Heart right ventricle (tissue), 16 donors: ENCODE data around the gene NKX1-1. TPM values are rescaled to one million over a fixed set of nuclear protein-coding genes. Genes with fewer than 3 reads are reported as not detected.

Experiments used
- ATAC-seq, 8 donors: fragments of 200-7000 bp; cut with Tn5 transposase; one replicate each; pipeline ENCODE4 v1.9.1; 2020; ENCODE audit warnings: mild to moderate bottlenecking in 8 of 8, moderate library complexity in 8 of 8, moderate number of reproducible peaks in 1 of 8
- DNase-seq, 2 donors: peaks; one replicate each; pipeline ENCODE4 v3.0.0-alpha.2; 2020
- H3K27ac ChIP-seq, 10 donors: fragments of 200-600 bp; sonication (generic) in 2 of 10; one replicate each; pipeline versions ENCODE4 v1.5.0 to v1.8.0; 2020 to 2022; ENCODE audit warnings: mild to moderate bottlenecking in 3 of 10
- H3K27me3 ChIP-seq, 7 donors: fragments of 200-600 bp; one replicate each; pipeline ENCODE4 v1.8.0; 2021 to 2022; ENCODE audit warnings: mild to moderate bottlenecking in 2 of 7
- H3K36me3 ChIP-seq, 9 donors: fragments of 200-600 bp; sonication (generic) in 1 of 9; one replicate each; pipeline versions ENCODE4 v1.5.0 to v1.8.0; 2020 to 2022; ENCODE audit warnings: mild to moderate bottlenecking in 2 of 9
- H3K4me1 ChIP-seq, 9 donors: fragments of 200-600 bp; sonication (generic) in 1 of 9; one replicate each; pipeline versions ENCODE4 v1.5.0 to v1.8.0; 2020 to 2022; ENCODE audit warnings: mild to moderate bottlenecking in 4 of 9
- H3K4me3 ChIP-seq, 10 donors: fragments of 200-600 bp; sonication (generic) in 2 of 10; one replicate each; pipeline versions ENCODE4 v1.5.0 to v1.8.0; 2020 to 2022; ENCODE audit warnings: mild to moderate bottlenecking in 7 of 10, moderate library complexity in 2 of 10
- H3K9me3 ChIP-seq, 11 donors: fragments of 200-600 bp in 10 of 11; sonication (generic) in 2 of 11; one replicate each; pipeline versions ENCODE4 v1.5.0 to v1.8.0; 2013 to 2022; ENCODE audit warnings: mild to moderate bottlenecking in 2 of 11, control low read depth in 1 of 11, moderate library complexity in 1 of 11
- WGBS, 2 donors: extraction: QIAGEN DNeasy Blood & Tissue Kit; methylation state at CpG; one replicate each; pipeline ENCODE4 v1.1.7; 2013; ENCODE audit warnings: inconsistent platforms in 1 of 2; 5-methylcytosine and 5-hydroxymethylcytosine counted together
- intact Hi-C, 10 donors: fragments of 100-400 bp; cut with DNase I; formaldehyde crosslinking; loops; one replicate each; pipeline versions ENCODE4 v1.11.1 to v1.14.2; 2022
- polyA plus RNA-seq, 2 donors: library from polyadenylated mRNA; stranded (reverse); fragments of 200-250 nt; gene quantifications; one replicate each; pipeline ENCODE4 v1.2.3, GENCODE V29; 2013
- total RNA-seq, 10 donors: library from RNA; stranded (reverse); fragmentation: NEBNext Ultra II Directional in 3 of 10; extraction: Animal tissue kit (Norgen Biotek cat#: 25700) in 3 of 10; gene quantifications; one replicate each; pipeline versions ENCODE4 v1.2.1 to v1.2.4, GENCODE V29; 2021 to 2023
- TF ChIP-seq, protein P1 (sequence below), 9 donors: fragments of 200-600 bp; sonication (generic) in 2 of 9; IDR thresholded peaks; one replicate each; pipeline versions ENCODE4 v1.5.0 to v1.8.0; 2021 to 2022; ENCODE audit warnings: antibody characterized with exemption in 9 of 9, mild to moderate bottlenecking in 5 of 9, moderate library complexity in 1 of 9
- donor health status: Arrhythmogenic right ventricular cardiomyopathy.
- donor health status: ischemic (EF 13 %, LVEDD 7.1; RV severe dilation, severe dysfunction).
- donor health status: healthy with polysubstance abuse.
- donor health status: DM: no; HTN: yes; CAD: no.
- donor health status: DM: no; HTN: no; CAD: no.
- donor health status: ischemic (EF 25% LVEDD 6.9; RV normal size, moderate dysfunction).
- donor health status: ischemic (EF 25% LVEDD 5.7; RV mildly dilated, moderate dysfunction).
- donor health status: healthy.
- donor health status: DM: yes; HTN: yes; CAD: no.
- donor health status: Ischemic cardiomyopathy.
- donor health status: ischemic (EF 35%, LVEDD 5.7; RV mildly dilated, moderate dysfunction).
- donor health status: nonischemic (EF 11% LVEDD 7.7; RV severe dilation, severe dysfunction).
- donor health status: DM: yes; HTN: yes; CAD: no.
- donor health status: PGD.
- donor health status: ischemic (EF 29% LVEDD 5.4; RV normal size, mild dysfunction).
- donor health status: nonischemic (EF 23%, LVEDD 6.1; RV moderate dilation, normal function).

Gene NKX1-1
- total and polyA plus RNA-seq, 12 donors: not detected

DNA sequence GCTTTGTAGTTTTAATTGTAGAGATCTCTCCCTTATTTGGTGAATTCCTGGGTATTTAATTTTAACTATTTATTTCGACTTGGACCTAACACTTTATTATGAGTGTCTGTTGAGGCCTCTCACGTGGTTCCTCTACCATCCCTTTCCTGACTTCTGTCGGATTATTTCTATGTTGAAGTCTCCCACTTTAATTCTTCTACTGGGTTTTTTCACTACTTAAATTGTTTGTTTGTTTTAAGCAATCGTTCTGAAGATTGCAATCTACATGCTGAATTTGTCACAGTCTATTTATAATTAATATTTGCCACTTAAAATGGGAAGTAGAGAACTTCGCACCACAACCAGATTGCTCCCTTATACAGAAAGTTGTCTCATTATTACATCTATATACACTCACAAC lies 20.8 kb upstream of the NKX1-1 start:
- intact Hi-C loops: no loop called here
- H3K27me3 ChIP-seq: peaks cover 0 to 42% (median 22%) of the 10 kb centered on the region in 7 donors
- TF ChIP-seq, protein P1, sequence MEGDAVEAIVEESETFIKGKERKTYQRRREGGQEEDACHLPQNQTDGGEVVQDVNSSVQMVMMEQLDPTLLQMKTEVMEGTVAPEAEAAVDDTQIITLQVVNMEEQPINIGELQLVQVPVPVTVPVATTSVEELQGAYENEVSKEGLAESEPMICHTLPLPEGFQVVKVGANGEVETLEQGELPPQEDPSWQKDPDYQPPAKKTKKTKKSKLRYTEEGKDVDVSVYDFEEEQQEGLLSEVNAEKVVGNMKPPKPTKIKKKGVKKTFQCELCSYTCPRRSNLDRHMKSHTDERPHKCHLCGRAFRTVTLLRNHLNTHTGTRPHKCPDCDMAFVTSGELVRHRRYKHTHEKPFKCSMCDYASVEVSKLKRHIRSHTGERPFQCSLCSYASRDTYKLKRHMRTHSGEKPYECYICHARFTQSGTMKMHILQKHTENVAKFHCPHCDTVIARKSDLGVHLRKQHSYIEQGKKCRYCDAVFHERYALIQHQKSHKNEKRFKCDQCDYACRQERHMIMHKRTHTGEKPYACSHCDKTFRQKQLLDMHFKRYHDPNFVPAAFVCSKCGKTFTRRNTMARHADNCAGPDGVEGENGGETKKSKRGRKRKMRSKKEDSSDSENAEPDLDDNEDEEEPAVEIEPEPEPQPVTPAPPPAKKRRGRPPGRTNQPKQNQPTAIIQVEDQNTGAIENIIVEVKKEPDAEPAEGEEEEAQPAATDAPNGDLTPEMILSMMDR (IDR thresholded peaks at IDR 0.05): no peak
- no peak overlapping the region for H3K27ac ChIP-seq
- H3K36me3 ChIP-seq: no peaks in the 10 kb centered on the region
- 69 to 74% methylated on average over 5 of the region's 5 CpGs for WGBS, 2 donors
- no peak for DNase-seq
- no peaks in the 10 kb centered on the region for H3K4me1 ChIP-seq
- no peak overlapping the region for H3K4me3 ChIP-seq
- ATAC-seq: no peak
- no peaks in the 10 kb centered on the region for H3K9me3 ChIP-seq

DNA sequence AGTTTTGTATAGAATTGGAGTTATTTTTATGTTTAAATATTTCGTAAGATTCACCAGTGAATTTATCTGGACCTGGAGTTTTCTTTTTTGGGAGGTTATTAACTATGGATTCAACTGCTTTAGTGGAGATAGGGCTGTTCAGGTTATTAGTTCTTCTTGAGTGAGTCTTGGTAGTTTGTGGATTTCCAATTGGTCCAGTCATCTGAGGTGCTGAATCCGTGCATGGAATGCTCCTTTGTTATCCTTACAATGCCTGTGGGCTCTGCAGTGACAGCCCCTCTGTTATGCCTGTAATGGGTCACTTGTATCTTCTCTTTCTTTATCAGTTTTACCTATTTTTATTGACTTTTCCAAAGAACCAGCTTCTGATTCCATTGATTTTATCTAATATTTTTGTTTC lies 15.4 kb upstream of the NKX1-1 start:
- H3K4me3 ChIP-seq: no peak overlapping the region
- TF ChIP-seq, protein P1 (IDR thresholded peaks at IDR 0.05): no peak
- no peaks in the 10 kb centered on the region for H3K4me1 ChIP-seq
- DNase-seq (no peak), ATAC-seq (no peak)
- H3K36me3 ChIP-seq: no peaks in the 10 kb centered on the region
- intact Hi-C loops: no loop called here
- H3K27me3 ChIP-seq: peaks cover 0 to 80% (median 51%) of the 10 kb centered on the region in 7 donors
- H3K9me3 ChIP-seq: no peaks in the 10 kb centered on the region
- no peak overlapping the region for H3K27ac ChIP-seq
- WGBS, 2 donors: 41 to 44% methylated on average over 2 of the region's 2 CpGs

DNA sequence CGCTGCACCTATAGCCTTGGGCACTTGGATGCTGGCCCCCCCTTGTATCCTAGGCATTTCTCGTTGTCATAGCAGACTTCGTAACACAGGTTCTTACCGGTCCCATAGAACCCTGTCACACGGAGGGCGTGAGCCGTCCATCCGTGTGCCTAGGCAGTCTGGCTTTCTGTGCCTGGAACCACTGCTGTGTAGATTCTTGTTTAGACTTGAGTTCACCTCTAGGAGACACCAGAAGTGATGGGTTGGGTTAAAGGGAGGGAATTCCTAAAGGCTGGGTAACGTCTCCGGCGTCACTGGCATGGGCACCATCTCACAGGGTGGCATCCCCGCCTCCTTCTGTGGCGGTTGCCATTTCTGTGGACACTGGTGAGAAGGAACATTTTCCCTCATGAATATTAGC lies 13.5 kb upstream of the NKX1-1 start:
- Histone ChIP-seq H3K27me3 (peaks cover 0 to 86% (median 64%) of the 10 kb centered on the region in 7 donors), H3K4me1 (no peaks in the 10 kb centered on the region), H3K36me3 (no peaks in the 10 kb centered on the region), H3K27ac (no peak overlapping the region), H3K9me3 (no peaks in the 10 kb centered on the region), H3K4me3 (no peak overlapping the region)
- WGBS, 2 donors: 83 to 85% methylated on average over 13 of the region's 13 CpGs
- ATAC-seq (no peak), DNase-seq (no peak)
- intact Hi-C loops: no loop called here
- TF ChIP-seq, protein P1 (IDR thresholded peaks at IDR 0.05): no peak

DNA sequence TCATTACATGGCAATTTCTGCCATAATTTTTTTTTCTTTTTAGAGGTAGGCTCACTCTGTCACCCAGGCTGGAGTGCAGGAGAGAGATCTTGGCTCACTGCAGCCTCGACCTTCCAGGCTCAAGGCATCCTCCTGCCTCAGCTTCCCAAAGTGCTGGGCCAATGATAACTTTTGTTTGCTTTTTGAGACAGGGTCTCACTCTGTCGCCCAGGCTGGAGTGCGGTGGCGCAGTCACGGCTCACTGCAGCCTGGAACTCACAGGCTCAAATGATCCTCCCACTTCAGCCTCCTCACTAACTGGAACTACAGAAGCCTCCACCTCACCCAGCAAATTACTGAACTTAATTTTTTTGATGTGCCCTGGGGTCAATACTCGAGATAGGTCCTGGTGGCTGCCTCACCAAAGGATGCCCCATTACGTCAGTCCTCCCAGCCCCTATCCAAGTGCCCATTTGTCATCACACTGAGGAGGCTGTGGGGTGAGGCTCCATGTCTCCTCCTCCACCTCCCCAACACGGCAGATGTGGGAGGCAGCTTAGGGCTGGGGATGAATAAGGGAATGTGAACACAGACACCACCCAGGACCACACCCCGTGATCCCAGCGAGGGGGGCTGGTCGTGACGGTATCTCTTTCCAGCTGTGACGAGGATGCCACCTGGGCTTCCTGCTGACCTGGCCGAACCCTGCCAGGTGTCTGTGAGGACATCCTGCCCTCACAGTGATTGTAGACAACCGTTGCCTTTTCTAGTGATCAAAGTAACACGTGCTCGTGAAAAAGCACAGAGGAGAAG lies 12.4 kb upstream of the NKX1-1 start:
- 55 to 63% methylated on average over 17 of the region's 17 CpGs for WGBS, 2 donors
- no peak for ATAC-seq
- no peaks in the 10 kb centered on the region for H3K36me3 ChIP-seq
- intact Hi-C loops: no loop called here
- H3K9me3 ChIP-seq: no peaks in the 10 kb centered on the region
- no peaks in the 10 kb centered on the region for H3K4me1 ChIP-seq
- no peak overlapping the region for H3K4me3 ChIP-seq
- TF ChIP-seq, protein P1 (IDR thresholded peaks at IDR 0.05): no peak
- peaks cover 3 to 84% (median 64%) of the 10 kb centered on the region in 7 donors for H3K27me3 ChIP-seq
- no peak overlapping the region for H3K27ac ChIP-seq
- DNase-seq: no peak
